ENCODE data around the gene ADGRL3.

The ADGRL3 gene

DNA sequence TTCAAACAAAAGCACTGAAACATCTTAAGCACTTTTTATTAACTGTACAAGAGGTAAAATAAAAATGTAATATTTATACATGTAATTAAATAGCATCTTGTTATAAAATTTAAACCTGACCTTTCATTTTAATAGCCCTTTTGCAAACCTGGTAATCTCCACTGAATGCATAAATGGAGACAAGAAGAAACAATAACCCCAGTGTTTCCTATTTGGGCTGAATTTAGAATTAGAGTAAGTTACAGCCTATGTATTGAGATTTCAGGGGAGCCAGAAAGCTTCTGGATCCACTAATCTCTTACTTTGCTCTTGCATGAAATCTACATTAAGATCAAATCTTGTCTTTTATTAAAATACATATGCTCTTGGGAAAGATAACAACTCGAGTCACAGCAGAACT, 261.8 kb downstream of the ADGRL3 start:
- H3K4me1 ChIP-seq: no peaks in the 10 kb centered on the region
- TF ChIP-seq Cebpa-rat (IDR thresholded peaks at IDR 0.05): no peak
- H3K27me3 ChIP-seq: no peaks in the 10 kb centered on the region
- H3K4me3 ChIP-seq: no peak overlapping the region
- no peaks in the 10 kb centered on the region for H4K20me1 ChIP-seq
- H3K4me2 ChIP-seq: no peak overlapping the region
- H3K9ac ChIP-seq: no peak overlapping the region
- H3K27ac ChIP-seq: no peak overlapping the region
- no peaks in the 10 kb centered on the region for H3K9me3 ChIP-seq
- no peaks in the 10 kb centered on the region for H3K36me3 ChIP-seq

DNA sequence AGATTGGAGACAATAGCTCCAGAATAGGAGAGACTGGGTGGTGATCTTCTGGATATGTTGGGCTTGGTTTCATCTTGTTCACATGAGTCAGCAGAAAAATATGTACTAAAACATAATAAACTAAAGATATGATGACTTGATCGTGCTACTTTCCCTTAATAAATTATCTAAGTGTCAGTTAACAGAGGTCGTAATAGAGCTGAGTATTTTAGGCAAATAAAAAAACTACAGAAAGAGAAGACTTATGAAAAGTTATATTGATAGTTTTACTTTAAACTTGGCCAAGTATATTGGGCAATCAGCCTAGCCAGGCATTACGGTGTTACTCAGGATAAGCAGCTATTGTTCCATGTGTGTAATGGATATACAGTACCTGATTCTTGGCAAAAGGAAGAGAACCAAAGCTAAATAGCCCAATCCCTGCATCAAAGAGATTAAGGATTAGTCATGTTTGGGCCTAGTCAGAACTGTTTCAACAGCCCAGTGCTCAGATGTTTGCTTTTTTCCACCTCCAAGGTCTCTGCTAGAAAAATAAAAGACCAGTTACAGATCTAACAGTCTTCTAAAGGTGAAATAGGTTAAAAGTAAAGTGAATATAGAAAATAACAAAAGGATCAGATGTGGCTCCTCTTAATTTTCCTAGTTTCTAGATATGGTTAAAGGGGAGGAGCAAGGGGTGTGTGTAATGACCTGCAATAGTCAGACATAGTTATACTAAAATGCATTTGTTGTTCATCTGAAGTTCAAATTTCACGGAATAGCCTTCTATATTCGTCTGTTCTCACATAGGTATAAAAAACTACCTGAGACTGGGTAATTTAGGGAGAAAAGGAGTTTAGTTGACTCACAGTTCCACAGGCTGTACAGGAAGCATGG, 262.6 kb downstream of the ADGRL3 start:
- H3K9ac ChIP-seq: no peak overlapping the region
- no peak overlapping the region for H3K4me2 ChIP-seq
- no peaks in the 10 kb centered on the region for H3K4me1 ChIP-seq
- H3K36me3 ChIP-seq: no peaks in the 10 kb centered on the region
- no peak overlapping the region for H3K4me3 ChIP-seq
- H4K20me1 ChIP-seq: no peaks in the 10 kb centered on the region
- no peak for TF ChIP-seq Cebpa-rat (IDR thresholded peaks at IDR 0.05)
- H3K27me3 ChIP-seq: no peaks in the 10 kb centered on the region
- H3K27ac ChIP-seq: no peak overlapping the region
- no peaks in the 10 kb centered on the region for H3K9me3 ChIP-seq

DNA sequence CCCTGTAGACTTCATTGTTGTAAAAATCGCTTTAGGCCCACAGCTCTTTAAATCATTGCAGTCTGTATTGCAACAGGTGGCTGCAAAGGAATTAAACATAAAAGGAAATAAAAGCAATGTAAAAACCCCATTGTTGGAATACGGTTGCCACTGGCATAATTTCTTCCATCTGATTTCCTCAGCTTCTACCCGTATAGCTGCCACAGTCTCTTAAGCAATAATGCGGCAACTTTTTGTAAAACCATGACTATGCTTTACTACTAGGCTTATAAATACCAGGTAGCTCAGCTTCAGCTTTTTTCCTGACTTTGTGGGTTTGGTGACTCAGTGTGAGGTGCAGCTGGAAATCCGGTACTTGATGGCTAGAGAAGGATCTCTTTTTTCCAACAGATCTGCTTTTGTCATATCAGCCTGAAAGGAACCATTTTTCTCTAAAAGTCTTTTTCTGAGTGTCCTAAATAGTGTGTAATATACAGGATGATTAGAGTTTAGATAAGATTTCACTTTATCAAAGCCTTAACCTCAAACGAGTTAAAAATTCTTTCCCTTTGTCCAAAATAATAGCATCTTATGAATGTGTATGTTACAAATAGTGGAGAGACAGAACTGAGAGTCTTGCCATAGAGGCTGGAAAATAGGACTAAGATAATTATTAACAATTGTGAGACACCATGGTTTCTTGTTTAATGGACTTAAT, 268.0 kb downstream of the ADGRL3 start:
- TF ChIP-seq Cebpa-rat (IDR thresholded peaks at IDR 0.05): no peak
- no peaks in the 10 kb centered on the region for H3K9me3 ChIP-seq
- no peaks in the 10 kb centered on the region for H3K36me3 ChIP-seq
- H4K20me1 ChIP-seq: no peaks in the 10 kb centered on the region
- H3K27ac ChIP-seq: no peak overlapping the region
- H3K4me1 ChIP-seq: no peaks in the 10 kb centered on the region
- H3K9ac ChIP-seq: no peak overlapping the region
- H3K4me3 ChIP-seq: no peak overlapping the region
- no peak overlapping the region for H3K4me2 ChIP-seq
- no peaks in the 10 kb centered on the region for H3K27me3 ChIP-seq

DNA sequence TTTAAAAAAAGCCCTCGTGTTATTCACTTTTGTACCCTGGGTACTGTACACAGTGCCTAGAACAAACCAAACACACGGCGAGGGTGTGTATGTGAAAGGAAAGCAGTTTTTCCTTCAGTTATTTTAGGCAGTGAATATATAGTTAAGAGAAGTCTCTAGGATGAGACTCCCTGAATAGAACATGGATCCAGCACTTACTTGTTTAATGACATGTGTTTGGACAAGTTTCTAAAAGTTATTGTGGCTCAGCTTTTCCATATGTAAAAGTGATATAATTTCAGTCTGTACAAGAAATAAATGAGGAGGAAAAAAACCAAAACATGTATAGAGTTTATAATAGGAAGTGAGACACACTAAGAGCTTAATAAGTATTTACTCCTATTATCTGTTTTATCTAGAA, 273.2 kb downstream of the ADGRL3 start:
- no peaks in the 10 kb centered on the region for H3K36me3 ChIP-seq
- TF ChIP-seq Cebpa-rat (IDR thresholded peaks at IDR 0.05): no peak

DNA sequence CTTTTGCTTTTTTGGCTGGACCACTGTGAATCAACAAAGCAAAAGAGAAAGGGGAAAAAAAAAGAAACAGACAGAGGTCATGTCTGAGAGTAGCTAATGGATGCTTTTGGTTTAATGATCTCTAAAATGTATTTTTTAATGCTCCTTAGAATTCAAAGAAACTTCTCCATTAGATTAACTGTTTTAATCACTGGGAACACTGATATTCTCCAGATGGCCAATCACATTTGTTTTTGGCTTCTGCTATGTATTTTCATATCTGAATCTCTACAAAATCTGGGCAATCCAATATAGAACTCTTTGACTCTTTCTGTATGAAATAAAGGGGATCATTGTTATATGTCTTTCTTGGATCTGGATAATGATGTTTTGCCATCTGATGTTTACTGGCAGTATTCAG, 278.2 kb downstream of the ADGRL3 start:
- no peaks in the 10 kb centered on the region for H3K4me1 ChIP-seq
- no peak overlapping the region for H3K27ac ChIP-seq
- H4K20me1 ChIP-seq: no peaks in the 10 kb centered on the region
- no peak overlapping the region for H3K9ac ChIP-seq
- no peak overlapping the region for H3K4me2 ChIP-seq
- no peaks in the 10 kb centered on the region for H3K36me3 ChIP-seq
- no peak for TF ChIP-seq Cebpa-rat (IDR thresholded peaks at IDR 0.05)
- no peak overlapping the region for H3K4me3 ChIP-seq
- H3K27me3 ChIP-seq: no peaks in the 10 kb centered on the region
- no peaks in the 10 kb centered on the region for H3K9me3 ChIP-seq

More for the DNA sequence above, 273.2 kb downstream of the ADGRL3 start:
- no peaks in the 10 kb centered on the region for H3K4me1 ChIP-seq
- H3K9ac ChIP-seq: no peak overlapping the region
- H3K4me2 ChIP-seq: no peak overlapping the region
- H4K20me1 ChIP-seq: no peaks in the 10 kb centered on the region
- no peak overlapping the region for H3K27ac ChIP-seq
- no peak overlapping the region for H3K4me3 ChIP-seq
- H3K27me3 ChIP-seq: no peaks in the 10 kb centered on the region
- H3K9me3 ChIP-seq: no peaks in the 10 kb centered on the region

DNA sequence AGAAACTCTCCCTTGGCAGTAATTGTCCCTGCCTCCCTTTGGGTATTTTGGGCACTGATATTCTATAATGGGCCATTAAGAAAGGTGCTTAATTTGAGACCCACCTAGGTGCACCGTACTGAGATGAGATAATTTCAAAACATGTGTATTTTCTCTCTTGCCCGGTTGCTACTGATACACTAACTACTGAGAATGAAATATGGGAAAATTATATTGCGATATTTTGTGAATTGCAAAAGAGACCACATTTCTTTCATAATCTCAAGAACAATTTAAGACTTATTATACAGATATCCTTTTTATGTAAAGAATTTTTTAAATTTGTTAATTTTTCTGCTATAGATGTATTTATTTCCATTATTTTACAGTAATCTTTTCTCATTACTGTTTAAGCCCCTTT, 284.9 kb downstream of the ADGRL3 start:
- no peak for TF ChIP-seq Cebpa-rat (IDR thresholded peaks at IDR 0.05)
- no peak overlapping the region for H3K4me2 ChIP-seq
- H3K4me3 ChIP-seq: no peak overlapping the region
- no peak overlapping the region for H3K9ac ChIP-seq
- no peaks in the 10 kb centered on the region for H3K36me3 ChIP-seq
- no peak overlapping the region for H3K27ac ChIP-seq
- no peaks in the 10 kb centered on the region for H3K27me3 ChIP-seq
- no peaks in the 10 kb centered on the region for H4K20me1 ChIP-seq
- H3K9me3 ChIP-seq: no peaks in the 10 kb centered on the region
- H3K4me1 ChIP-seq: no peaks in the 10 kb centered on the region

DNA sequence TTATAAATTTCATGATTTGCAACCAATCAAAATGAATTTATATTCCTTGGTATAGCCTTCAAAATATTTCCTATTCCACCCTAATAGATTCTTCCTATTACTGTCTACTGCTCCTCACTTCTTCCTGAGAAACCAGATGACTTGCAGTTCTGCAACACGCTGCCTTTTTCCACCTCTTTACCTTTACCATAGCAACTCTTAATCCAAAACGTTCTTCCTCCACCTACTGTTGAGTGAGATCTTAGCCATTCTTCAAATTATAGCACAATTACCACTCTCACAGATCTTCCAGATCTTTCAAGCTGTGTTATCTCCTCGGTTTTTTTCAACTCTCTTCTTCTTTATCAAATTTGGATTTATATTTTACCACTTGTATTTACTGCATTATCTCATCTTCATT, 289.8 kb downstream of the ADGRL3 start:
- TF ChIP-seq Cebpa-rat (IDR thresholded peaks at IDR 0.05): no peak
- Histone ChIP-seq H3K9ac (no peak overlapping the region), H3K4me1 (no peaks in the 10 kb centered on the region), H3K4me2 (no peak overlapping the region), H3K27me3 (no peaks in the 10 kb centered on the region), H3K4me3 (no peak overlapping the region), H3K27ac (no peak overlapping the region), H4K20me1 (no peaks in the 10 kb centered on the region), H3K36me3 (no peaks in the 10 kb centered on the region), H3K9me3 (no peaks in the 10 kb centered on the region)

DNA sequence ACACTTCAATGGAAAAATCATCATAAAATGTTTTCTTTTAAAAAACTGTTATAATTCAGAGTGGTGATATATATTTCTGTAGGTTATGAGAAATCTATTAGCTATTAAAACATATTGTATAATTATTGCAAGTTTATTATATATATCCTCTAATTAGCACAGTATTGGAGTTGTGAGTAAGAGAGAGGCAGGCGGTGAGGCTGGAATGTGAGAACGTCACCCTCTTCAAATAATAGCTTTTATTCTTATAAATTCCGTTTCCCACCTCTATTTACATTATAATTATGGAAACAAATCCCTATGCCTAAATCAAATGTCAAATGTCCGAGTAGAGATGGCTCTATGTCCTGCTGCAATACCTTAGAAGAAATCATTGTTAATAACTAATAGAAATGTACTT, 292.9 kb downstream of the ADGRL3 start:
- Histone ChIP-seq H3K9me3 (no peaks in the 10 kb centered on the region), H3K4me1 (no peaks in the 10 kb centered on the region), H4K20me1 (no peaks in the 10 kb centered on the region), H3K4me2 (no peak overlapping the region), H3K27me3 (no peaks in the 10 kb centered on the region), H3K27ac (no peak overlapping the region), H3K36me3 (no peaks in the 10 kb centered on the region), H3K9ac (no peak overlapping the region), H3K4me3 (no peak overlapping the region)
- TF ChIP-seq Cebpa-rat (IDR thresholded peaks at IDR 0.05): no peak

DNA sequence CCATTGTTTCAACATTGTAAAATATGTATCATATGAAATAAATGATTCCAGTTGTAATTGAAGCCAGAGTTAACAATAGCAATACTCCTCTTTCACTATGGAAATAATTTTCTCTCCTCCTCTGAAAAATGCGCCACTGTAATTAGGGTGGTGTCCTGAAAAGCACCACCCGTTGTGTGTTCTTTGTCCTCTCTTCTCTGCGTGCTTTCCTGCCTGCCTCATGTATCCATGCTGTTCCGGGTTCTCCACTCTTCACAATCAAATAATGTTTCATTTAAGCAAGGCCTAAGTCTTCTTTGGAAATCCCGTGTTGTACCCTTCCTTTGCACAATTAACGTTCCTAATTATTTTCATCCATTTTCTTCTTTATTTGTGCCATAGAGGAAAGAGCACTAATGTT, 293.3 kb downstream of the ADGRL3 start:
- Histone ChIP-seq H4K20me1 (no peaks in the 10 kb centered on the region), H3K36me3 (no peaks in the 10 kb centered on the region), H3K9ac (no peak overlapping the region), H3K4me1 (no peaks in the 10 kb centered on the region), H3K4me2 (no peak overlapping the region), H3K4me3 (no peak overlapping the region), H3K9me3 (no peaks in the 10 kb centered on the region), H3K27me3 (no peaks in the 10 kb centered on the region), H3K27ac (no peak overlapping the region)
- TF ChIP-seq Cebpa-rat (IDR thresholded peaks at IDR 0.05): no peak

DNA sequence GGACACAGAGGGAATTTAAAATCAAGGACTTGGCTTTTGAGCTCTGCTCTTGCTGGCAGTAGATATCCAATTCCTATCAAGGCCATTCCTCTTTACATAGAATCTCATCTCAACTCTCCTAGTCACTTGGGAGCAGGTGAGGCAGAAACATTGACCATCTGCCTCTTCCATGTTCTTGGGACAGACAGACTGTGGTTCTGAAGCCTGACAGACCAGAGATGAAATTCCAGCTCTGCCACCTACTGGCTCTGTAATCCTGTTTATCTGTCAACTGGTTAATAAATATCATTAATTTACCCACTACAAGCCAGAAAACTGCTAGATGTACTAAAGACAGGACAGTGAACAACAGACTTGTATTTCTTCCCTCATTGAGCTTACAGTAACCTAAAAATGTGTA, 300.8 kb downstream of the ADGRL3 start:
- Histone ChIP-seq H3K9ac (no peak overlapping the region), H3K4me1 (no peaks in the 10 kb centered on the region), H3K27me3 (no peaks in the 10 kb centered on the region), H3K4me2 (no peak overlapping the region), H3K4me3 (no peak overlapping the region), H3K27ac (no peak overlapping the region), H4K20me1 (no peaks in the 10 kb centered on the region), H3K9me3 (no peaks in the 10 kb centered on the region), H3K36me3 (no peaks in the 10 kb centered on the region)
- TF ChIP-seq Cebpa-rat (IDR thresholded peaks at IDR 0.05): no peak

Measured in BLaER1 (cell line).